Measurements from ENCODE around the gene ACSM6. TPM values are rescaled to one million over a fixed set of nuclear protein-coding genes. Genes with fewer than 3 reads are reported as not detected.

Gene ACSM6
- total RNA-seq, 1 experiment from 2014 or later, result not detected

DNA sequence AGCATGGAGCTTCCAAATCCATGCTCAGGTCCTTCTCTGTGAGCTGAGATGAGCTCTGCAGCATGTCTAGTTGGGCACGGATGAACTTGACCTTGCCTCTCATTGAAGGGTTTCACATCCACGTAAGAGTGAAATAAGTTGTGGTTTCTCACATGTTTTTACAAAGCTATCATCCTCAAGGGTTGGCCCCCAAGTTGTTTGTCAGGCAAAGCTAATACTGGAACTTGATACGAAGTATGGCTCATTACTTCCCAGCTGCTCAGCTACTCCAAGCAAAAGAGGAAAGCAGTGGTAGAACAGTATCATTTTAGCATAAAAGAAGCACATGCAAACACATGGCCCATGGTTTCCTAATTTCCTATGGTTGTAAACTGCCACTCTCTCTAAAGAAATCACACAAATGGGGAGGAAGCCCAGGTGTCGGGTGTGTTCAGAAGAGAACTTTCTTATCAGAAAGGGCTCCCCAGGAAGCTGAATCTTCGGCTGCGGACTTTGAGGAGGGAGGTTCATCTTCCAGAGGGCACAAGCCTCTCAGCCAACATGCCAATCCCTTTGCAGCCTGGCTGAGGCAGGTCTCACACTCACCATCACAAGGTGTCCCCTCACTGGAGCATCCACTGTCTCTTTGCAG lies 51.5 kb downstream of the ACSM6 start:
- DNase-seq (ENCODE audit: low read depth), result no peak

DNA sequence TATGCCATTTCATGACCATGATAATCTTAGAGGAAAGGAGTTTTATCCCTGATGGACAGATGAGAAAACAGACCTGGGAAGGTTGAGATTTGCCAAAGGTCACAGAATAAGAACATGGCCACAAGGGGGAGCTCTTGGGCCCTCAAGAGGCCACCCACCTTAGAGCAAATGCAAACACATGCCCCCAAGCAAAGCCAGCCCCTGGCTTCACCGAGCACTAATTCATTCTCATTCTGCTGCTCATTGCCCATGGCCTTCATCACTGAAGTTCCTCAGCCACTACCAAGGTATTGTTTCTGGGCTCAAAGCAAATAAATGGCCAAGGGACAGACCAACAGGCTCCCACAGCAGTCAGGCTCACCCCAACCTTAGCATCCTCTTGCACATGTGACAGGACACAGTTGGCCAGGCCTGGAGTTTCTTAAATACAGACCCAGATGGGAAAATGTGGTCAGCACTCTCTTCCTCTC lies 52.6 kb downstream of the ACSM6 start:
- peak; percentile 62 for DNase-seq (ENCODE audit: low read depth)

DNA sequence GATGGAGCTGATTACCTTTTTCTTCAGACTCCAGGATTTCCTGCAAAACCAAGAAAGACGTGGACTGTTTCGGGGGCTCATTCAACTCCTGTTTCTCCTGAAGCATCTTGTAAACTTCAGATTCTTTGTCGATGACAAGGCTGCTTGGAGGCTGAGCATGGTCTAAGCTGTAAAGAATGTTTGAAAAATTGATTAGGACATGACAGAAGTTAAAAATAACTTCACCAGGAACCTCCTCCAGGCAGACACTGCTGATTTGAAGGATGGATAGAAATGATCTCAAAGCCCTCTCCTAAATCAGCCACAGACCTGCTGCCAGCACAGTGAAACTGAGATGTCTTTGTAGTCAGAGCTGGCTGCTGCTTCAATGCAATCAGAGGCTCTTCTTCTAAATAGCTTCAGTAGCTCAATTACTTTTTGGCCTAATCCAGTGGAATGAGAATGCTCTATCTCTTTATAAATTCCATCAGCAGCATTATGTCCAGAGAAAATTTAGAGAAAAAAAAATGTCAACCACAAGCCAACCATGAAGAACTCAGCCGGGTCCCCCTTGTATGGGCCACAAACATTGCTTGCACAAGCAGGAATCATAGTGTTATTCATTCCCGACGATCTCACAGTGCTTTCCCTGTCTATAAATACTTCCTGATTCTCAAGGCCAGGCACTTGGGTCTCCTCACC lies 53.3 kb downstream of the ACSM6 start:
- peak; percentile 45 for DNase-seq (ENCODE audit: low read depth)

DNA sequence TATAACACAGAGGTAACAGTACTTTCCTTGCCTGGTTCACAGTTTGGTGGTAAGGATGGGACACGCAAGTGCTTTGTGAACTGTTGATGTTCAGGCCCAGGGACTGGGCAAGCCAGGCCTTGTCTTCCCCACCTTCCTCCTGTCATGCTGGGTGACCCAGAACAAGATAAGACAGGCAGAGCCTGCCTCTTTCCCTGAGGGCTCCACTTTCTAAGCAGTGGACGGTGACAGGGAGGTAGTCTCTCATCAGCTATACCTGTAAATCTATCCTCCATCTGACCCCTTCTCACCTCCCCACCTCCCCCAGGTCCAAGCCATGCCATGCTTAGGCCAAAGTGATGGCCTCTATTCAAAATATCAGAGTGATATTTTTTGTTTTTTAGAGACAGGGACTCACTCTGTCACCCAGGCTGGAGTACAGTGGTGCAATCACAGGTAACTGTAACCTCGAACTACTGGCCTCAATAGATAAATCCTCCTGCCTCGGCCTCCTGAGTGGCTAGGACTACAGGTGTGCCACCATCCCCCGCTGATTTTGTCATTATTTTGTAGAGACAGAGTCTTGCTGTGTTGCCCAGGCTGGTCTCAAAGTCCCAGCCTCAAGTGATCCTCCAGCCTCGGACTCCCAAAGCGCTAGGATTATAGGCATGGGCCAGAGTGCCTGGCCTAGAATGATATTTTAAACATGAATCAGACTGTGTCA lies 54.0 kb downstream of the ACSM6 start:
- DNase-seq (ENCODE audit: low read depth), result no peak

DNA sequence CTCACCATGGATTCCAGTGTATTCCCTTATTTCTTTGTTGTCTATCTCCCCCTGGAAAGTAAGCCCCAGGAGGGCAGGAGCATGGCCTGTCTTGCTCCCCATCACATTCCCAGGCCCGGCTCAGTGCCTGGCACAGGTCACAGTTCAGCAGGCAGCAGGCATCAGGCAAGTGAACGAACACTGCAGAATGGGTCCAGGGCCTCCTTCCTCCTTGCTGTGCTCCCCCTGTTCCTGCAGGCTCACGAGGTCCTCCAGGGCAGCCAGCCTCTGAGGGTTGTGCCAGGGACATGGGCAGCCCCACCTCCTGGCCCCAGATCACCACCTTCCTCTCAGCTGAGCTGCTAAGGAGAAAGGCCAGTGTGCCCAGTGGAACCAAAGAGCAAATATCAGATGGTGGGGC lies 55.0 kb downstream of the ACSM6 start:
- no peak for DNase-seq (ENCODE audit: low read depth)

DNA sequence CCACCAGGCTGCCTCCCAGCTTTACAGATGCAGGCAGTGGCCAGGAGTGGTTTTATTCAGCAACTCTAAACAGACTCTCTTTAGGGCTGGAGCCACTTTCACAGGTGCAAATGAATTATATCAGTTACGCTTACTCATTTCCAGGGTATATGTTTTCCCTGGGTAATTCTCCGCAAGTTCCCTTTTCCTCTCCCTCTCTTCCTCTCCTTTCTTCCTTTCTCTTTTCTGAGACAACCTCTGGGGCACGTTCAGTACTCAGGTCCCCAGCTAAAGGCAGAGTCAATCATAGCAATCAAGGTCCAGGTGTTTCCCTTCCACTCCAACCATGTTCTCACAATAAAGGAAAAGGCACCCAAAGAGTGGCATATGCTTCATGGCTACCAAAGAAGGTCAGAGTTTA lies 55.4 kb downstream of the ACSM6 start:
- DNase-seq (ENCODE audit: low read depth), result no peak

DNA sequence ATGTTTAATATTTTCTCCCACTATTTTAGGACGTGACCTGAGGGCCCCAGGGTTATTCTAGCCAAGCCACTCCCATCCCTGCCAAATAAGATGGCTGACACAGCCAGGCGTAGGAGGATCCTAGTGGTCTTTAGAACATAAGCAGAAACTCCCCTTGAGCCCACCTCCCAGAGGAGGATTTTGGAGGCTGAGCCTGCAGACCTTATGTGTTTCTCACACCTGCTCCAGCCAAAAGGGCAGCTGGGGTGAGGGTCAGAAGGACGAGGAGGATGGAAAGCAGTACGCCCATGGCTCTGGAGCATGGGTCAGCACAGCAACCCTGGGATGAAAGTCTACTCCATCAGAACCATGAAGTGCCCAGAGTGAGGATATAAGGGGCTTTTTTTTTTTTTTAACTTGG lies 56.8 kb downstream of the ACSM6 start:
- no peak for DNase-seq (ENCODE audit: low read depth)

DNA sequence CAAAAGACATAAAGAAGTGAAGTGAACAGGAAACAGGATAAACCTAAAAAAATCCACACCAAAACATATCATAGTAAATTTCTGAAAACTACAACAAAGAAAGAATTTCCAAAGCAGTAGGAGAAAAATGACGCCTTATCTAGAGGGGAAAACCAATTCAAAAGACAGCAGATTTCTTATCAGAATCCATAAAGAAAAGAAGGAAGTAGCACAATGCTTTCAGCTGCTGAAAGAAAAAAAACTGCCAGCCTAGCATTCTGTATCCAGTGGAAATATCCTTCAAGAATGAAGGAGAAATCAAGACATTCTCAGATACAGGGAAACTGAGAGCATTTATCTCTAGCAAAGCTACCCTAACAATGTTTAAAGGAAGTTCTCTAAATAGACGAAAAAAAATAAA lies 59.0 kb downstream of the ACSM6 start:
- no peak for DNase-seq (ENCODE audit: low read depth)

DNA sequence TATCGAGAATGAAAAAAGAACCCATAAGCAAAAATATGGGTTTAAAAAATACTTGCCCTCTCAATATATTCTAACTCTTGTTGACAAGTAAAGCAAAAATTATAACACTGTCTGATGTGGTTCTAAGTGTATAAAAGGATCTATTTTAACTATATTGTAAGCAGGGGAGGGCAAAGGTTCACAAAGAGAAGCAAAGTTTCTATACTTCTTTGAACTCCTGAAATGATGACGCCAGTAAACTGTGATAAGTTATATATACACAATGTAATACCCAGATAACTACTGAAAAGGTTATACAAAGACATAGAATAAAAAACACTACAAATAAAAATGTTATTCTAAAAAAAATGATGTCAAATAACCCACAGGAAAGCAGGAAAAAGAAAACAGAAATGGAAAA lies 59.6 kb downstream of the ACSM6 start:
- DNase-seq (ENCODE audit: low read depth), result no peak

DNA sequence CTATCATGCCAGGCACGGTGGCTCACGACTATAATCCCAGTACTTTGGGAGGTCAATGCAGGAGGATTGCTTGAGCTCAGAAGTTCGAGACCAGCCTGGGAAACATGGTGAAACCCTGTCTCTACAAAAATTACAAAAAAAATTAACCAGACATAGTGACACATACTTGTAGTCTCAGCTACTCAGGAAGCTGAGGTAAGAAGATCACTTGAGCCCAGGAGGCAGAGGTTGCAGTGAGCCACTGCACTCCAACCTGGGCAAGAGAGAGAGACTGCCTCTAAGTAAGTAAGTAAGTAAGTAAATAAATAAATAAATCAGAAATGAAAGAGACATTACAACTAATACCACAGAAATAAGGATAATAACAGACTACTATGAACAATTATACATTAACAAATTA lies 60.6 kb downstream of the ACSM6 start:
- DNase-seq (ENCODE audit: low read depth), result no peak

DNA sequence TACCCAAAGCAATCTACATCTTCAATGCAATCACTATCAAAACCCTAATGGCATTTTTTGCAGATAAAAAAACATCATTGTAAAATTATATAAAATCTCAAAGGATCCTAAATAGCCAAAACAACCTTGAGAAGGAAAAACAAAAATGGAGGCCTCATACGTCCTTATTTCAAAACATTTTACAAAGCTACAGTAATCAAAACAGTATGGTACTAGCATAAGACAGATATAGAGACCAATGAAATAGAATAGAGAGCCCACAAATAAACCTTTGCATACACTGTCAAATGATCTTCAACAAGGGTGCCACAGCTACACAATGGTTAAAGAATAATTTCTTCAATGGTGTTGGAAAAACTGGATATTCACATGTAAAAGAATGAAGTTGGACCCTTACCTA lies 62.2 kb downstream of the ACSM6 start:
- DNase-seq (ENCODE audit: low read depth), result no peak

DNA sequence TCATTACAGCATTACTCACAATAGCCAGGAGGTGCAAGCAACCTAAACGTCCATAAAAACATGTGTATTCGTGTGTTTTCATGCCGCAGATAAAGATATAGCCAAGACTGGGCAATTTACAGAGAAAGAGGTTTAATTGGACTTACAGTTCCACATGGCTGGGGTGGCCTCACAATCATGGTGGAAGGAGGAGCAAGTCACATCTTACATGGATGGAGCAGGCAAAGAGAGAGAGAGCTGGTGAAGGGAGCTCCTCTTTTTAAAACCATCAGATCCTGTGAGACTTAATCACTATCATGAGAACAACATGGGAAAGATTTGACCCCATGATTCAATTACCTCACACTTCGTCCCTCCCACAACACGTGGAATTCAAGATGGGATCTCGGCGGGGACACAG lies 63.8 kb downstream of the ACSM6 start:
- DNase-seq (ENCODE audit: low read depth), result no peak

DNA sequence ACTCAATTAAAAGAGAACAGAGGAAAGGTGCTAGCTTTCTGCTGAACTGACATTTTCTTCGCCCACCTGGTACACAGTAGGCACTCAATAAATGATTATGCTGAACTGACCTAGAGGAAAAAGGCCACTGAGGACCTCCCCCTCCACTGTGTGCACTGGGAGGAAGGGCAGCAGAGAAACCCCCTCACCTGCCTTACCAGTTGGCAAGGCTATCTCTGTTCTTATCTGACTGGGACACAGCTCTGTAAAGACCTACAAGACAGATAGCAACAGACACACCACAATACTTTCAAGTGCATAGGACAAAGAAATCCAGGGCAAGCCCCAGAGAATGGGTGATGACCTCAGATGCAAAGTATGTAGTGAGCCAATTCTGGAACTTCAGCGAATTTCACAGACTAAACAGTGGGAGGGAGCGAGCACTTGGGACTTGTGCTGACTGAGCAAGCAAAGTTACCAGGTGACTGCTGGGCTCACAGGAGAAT lies 66.4 kb downstream of the ACSM6 start:
- peak; percentile 88 for DNase-seq (ENCODE audit: low read depth)

DNA sequence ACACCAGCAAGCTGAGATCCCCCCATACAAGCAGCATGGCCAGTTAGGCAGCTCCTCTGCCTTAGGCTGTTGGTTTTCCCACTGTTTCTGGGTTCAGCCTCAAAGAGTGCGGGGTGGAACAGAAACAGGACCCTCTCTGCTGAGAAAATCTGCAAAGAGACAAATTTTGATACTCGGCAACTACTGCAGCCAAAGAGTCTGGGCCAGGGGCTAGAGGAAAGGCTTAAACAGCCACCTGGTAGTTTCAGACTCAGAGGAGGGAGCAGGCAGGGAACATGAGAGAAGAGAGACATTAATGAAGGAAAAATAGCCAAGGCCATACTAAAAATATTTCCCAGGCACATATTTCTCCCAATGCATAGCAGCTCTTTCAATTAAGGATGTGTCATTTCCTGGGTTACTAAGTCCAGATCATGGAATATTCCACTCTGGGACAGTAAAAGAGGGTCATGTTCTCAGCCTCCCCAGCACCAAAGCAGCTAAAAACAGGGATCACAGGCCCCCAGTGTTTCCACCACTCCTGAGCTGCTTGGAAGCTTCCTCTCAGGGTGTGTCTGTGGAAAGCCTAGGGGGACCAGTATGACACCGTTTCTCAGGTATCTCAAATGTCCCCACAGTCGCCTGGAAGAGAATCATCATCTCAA lies 67.0 kb downstream of the ACSM6 start:
- DNase-seq (ENCODE audit: low read depth), result peak; percentile 45

DNA sequence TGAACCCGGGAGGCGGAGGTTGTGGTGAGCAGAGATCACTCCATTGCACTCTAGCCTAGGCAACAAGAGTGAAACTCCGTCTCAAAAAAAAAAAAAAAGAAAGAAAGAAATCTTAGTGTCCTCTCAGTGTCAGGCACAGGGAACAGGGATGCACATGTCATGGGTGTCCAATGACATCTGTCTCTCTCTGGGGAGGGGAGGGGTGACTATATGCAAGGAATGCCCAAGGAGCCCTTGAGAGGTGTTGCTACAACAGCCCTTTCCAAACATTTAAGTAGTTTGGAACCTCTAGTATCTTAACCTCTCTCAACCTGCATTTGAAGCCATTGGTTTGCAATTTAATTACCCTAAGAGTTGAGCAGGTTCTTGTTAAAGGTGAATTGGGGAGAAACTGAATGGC lies 67.9 kb downstream of the ACSM6 start:
- no peak for DNase-seq (ENCODE audit: low read depth)

DNA sequence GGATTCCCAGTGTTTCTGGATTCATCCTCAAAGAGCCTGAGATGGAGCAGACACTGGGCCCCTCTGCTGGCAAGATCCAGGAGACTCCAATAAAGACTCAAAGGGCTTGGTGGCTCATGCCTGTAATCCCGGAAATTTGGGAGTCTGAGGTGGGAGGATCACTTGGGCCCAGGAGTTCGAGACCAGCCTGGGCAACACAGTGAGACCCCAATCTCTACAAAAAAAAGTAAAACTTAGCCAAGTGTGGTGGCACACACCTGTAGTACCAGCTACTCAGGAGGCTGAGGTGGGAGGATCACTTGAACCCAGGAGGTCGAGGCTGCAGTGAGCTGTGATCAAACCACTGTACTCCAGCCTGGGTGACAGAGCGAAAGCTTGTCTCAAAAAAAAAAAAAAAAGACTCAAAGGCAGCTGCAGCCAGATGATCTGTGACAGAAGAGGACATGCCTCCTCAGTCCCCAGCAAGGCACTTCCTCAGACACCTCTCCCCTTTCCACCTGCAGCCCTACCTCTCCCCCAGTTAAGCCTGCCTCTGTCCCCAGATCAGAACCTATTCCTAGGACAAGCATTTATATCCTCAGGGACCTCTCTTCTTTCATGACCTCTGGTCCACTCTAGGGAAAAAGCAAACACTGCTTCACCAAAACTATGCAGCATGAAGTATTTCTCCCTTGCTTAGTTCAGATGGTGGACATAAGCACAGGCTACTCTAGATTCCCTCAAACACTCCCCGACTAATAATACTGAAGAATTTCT lies 68.9 kb downstream of the ACSM6 start:
- no peak for DNase-seq (ENCODE audit: low read depth)

DNA sequence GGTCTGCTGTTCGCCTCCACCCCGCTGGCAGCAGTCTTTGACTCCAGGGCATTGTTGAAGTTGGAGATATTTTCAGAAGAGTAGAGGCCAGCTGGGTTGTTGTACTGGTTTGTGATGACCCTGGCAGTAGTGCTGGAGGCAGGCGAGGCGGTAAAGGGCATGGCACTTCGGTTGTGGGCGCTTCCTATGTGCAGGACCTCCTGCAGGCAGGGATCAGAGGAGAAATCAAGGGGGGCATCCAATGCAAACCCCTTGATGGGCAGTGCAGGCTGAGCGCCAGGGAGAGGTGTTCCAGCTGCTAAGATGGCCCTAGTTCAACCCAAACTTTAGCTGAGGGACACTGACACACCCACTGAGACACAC lies 69.8 kb downstream of the ACSM6 start:
- no peak for DNase-seq (ENCODE audit: low read depth)

DNA sequence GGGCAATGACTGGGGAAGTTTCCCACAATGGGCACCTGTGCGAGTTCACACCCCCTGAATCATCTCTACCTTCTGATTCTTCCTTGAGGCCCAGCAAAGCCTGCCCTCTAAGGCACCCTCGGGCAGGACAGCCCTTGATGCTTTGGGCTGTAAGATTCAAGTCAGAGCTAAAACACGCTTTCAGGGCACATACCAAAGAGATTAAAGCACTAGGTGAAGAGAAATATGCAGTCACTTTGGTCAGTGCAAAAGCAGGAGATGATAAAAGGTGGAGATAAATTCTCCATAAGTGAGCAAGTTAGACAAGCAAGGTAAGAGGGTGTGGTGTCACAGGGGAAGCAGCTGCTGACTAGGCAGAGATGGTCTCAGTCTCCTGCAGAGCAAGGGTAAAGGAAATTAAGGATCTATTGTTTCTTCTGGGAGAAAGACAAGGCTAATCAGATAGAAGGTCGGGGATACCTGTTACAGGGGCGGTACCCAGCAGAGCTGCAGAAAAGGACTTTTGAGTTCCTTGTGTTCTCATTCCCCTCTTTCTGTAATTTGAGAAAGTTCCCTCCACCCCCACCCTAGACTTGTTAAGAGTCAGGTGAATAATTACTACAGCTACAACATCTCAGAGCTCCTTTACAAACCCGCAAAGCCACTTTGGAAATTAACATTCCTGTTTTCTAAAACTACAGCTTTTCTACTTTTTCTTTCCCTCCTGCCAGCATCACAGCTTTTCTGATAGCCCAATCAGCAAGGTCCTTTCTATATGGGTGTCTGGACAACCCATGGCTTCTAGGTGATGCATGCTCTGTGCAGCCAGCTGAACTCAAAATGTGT lies 70.4 kb downstream of the ACSM6 start:
- no peak for DNase-seq (ENCODE audit: low read depth)

DNA sequence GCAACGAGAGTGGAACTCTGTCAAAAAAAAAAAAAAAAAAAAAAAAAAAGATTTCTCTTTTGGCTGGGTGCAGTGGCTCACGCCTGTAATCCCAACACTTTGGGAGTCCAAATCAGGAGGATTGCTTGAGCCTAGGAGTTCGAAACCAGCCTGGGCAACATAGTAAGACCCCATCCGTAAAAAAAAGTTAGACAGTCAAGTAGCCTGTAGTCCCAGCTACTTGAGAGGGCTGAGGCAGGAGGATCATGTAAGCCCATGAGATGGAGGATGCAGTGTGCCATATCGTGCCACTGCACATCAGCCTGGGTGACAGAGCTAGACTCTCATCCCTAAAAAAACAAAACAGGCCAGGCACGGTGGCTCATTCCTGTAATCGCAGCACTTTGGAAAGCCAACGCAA lies 71.5 kb downstream of the ACSM6 start:
- no peak for DNase-seq (ENCODE audit: low read depth)

DNA sequence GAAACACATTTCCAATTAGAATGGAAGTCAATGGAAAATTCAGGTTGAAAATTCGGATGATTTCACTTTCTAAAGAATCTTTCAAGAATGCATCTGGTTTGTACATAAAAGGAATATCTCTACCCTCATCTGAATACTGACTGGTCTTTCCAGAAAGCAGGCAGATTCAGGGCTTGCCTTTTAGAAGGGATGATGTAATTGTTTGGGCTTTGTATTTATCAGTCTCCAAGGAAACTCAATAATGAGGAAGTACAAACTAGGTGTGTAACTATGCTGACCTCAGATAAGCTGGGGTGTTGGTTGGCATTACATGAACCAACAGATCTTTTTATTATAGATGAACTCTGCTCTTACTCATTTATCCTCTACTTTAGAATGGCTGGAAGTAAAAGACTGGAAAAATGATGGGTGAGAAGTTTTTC lies 72.6 kb downstream of the ACSM6 start:
- peak; percentile 81 for DNase-seq (ENCODE audit: low read depth)

DNA sequence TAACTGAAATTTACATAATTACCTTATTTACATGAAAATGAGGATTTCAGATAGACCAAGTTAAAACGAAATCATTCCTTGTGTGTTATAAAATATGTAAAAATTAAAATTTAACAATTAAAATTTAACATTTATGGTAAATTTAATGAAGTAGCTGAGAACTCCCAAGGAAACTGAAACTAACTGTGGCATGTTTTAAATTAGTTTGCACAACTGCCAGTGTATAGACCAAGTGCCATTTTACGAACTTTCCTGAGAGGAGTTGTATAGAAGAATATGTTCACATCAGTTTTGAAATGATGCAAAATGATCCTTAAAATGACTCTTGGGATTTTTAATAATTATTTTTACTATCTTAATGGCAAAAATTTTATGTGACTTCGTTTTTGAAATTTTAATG lies 73.2 kb downstream of the ACSM6 start:
- DNase-seq (ENCODE audit: low read depth), result no peak

Data from LHCN-M2 (cell line).